GM18507 (cell line): Measurements from ENCODE around the gene SPATS2.
"Not testable (repeated sequence)": the region's sequence is repeated elsewhere in the genome, so short reads cannot be mapped to it uniquely, and the experiment has no call there.

Experiments
- DNase-seq: peaks from one replicate; pipeline ENCODE4 v3.0.0; 2011; ENCODE audit warnings: low read depth; ENCODE audit not compliant: insufficient read length; ENCODE audit errors: extremely low spot score
- FAIRE-seq: peaks from 2 replicates; lab custom pipeline; 2011; peaks lifted over from hg19 to GRCh38; lab: Jason Lieb, UNC

The SPATS2 gene

GRCh38 chr12:49388682-49389386 lies 21.6 kb downstream of the SPATS2 start:
- FAIRE-seq = no peak
- DNase-seq = no peak

GRCh38 chr12:49389387-49389703 lies 22.1 kb downstream of the SPATS2 start:
- FAIRE-seq (no peak), DNase-seq (no peak)

- no peak for FAIRE-seq
Measured at GRCh38 chr12:49397000-49397399, 29.7 kb downstream of the SPATS2 start.

GRCh38 chr12:49400304-49400703 lies 33.0 kb downstream of the SPATS2 start:
- no peak for FAIRE-seq

More at GRCh38 chr12:49397000-49397399, 29.7 kb downstream of the SPATS2 start:
- no peak for DNase-seq

DNA sequence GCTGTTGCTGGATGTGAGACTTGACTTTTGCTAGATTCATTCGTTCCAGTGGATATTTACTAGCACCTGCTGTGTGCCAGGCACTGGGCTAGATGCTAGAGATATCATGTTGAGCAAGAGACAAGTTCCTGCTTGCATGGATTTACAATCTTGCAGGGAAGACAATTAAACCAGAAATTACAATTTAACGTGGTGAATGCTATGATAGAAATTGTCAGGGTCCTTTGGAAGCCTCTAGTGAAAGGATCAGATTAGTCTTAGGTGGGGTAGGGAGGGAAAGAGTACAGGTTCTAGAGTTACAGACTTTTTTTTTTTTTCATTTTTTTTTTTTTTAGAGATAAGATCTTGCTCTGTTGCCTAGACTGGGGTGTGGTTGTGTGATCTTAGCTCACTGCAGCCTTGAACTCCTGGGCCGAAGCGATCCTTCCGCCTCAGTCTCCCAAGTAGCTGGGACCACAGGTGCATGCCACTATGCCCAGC lies 36.7 kb downstream of the SPATS2 start:
- DNase-seq (no peak), FAIRE-seq (no peak)

More at GRCh38 chr12:49400304-49400703, 33.0 kb downstream of the SPATS2 start:
- no peak for DNase-seq

DNA sequence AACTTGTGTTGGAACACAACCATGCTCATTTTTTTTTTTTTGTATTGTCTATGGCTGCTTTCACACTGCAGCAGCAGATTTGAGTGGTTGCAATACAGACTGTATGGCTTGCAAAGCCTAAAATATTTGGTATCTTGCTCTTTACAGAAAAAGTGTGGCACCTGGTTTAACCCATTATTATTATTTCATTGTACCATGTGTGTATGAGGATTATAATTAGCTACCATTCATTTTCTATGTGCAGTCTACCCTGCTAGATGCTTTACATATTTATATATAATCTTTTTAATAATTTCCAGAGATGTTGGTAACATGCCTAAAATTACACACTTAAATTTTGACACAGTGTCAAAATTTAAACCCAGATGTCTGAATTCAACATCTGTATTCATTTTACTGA lies 37.7 kb downstream of the SPATS2 start:
- DNase-seq (no peak), FAIRE-seq (no peak)

DNA sequence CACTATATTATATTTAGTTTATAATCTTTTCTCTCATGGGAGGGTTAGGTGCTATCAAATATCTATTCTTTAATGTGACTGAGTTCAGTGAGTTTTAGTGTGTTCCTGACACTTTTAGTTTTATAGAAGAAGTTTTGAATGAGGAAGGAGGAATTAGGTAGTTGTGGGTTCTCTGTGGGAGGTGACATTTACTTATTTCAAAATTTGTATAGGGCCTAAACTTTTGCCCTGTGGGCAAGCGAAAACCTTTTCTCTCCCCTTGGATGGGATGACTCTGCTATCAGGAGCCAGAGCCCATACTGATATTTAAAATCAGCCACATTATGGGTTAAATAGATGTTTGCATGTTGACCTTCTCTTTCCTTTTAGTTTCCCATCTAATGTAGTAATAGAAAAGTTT lies 43.6 kb downstream of the SPATS2 start:
- no peak for DNase-seq
- no peak for FAIRE-seq

DNA sequence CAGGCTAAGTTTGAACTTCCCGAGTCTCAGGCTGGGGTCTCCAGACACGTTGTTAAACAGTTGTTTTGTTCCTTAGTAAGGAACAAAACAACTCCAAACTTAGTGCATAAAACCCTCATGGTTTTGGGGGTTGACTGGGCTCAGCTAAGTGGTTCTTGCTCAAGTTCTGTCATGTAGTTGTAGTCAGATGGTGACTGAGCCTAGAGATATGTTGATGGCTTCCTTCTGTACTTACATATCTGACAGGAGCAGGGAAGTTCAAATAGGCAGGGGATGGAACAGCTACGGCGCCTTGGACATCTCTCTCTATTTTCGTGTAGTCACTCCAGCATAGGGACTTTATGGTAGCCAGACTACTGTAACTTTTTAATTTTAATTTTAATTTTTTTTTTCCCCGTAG lies 45.7 kb downstream of the SPATS2 start:
- FAIRE-seq = no peak
- DNase-seq = no peak

DNA sequence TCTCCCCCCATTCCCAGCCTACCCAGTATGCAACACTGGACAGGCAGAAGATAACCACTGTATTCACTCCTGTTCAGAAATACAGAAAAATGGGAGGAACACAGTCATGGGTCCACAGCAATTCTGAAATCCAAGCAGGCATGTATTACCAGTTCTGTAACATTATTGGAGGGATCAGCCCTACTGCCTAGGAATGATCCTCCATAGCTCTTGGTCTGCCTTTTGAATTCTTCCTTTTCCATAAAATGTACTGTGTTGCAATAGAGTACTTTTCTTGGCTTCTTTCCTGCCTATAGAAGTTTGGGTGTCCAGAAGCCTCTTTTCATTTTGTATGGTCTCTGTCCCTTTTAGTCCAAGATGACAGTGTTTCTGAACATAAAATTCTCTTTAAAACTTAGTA lies 46.5 kb downstream of the SPATS2 start:
- FAIRE-seq (no peak), DNase-seq (no peak)

DNA sequence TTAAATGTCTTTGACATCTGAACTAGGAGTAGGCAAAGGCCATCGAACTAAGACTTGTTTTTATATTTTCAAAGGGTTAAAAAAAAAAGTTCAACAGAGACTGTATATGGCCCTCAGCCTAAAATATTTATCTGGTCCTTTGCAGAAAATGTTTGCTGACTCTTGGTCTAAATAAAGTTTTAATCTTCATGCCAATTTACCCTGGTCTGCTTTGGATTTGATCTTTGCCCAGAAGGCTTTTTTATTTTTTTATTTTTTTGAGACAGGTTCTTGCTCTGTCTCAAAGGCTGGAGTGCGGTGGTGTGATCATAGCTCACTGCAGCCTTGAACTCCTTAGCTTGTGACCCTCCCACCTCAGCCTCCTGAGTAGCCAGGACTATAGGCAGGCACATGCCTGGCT lies 47.1 kb downstream of the SPATS2 start:
- FAIRE-seq = no peak
- DNase-seq = no peak

- no peak for FAIRE-seq
- DNase-seq = no peak
Measured at GRCh38 chr12:49415521-49415970, 48.3 kb downstream of the SPATS2 start.

GRCh38 chr12:49416892-49417291 lies 49.6 kb downstream of the SPATS2 start:
- FAIRE-seq (no peak), DNase-seq (no peak)

DNA sequence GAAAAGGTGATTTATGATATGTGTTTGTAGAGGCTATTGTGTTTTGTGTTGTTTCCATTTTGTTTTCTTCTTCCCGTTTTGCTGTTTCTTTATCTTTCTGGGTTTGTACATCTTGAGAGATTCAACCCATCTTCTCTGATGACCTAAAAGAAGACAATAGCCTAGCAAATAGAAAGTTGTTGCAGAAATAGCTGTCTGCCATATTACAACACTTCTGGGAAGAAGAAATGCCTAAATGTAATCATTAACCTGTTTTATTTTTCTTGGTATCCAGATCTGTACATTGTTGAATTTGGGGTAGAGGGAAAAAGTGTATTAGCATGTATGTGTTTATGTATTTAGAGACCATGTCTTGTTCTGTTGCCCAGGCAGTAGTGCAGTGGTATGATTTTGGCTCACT lies 50.3 kb downstream of the SPATS2 start:
- DNase-seq (no peak), FAIRE-seq (no peak)

- FAIRE-seq = no peak
- DNase-seq = no peak
Measured at GRCh38 chr12:49420556-49420955, 53.3 kb downstream of the SPATS2 start.

DNA sequence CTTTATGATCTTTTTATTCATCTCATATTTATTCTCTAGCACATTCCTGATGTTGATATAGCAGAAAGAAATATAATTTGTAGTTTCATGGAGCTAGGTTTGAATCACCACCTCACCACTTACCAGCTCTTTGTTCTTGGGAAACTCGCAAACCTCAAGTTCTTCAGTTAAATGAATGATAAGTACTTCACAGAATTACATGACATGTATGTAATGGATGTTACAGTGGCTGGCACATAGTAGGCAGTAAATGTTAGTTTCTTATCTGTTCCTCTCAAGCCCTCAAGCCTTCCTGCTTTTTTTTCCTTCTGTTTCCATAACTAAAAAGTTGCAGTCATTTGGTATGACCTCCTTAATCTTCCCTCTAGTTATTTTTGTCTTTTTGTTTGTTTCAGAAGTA lies 54.9 kb downstream of the SPATS2 start:
- FAIRE-seq (no peak), DNase-seq (no peak)

DNA sequence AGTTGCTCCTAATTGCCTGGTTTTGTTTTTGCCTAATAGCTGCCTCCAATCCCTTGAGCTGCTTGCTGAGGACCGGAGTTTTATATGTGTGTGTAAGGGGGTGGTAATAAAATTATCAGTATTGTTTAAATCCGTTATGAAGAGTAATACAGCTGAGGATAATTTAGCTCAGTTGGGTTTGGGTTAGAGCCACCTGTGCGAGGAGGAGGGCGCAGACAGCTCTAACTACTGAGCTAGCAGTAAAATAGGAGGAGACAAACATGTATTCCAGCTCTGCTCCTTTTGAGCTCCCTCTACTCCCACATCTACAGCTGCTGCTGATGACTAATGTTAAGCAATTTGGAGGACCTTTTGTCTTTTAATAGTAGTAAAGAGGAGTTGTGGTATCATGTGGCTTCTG lies 61.5 kb downstream of the SPATS2 start:
- FAIRE-seq (peak; percentile 78), DNase-seq (no peak)

DNA sequence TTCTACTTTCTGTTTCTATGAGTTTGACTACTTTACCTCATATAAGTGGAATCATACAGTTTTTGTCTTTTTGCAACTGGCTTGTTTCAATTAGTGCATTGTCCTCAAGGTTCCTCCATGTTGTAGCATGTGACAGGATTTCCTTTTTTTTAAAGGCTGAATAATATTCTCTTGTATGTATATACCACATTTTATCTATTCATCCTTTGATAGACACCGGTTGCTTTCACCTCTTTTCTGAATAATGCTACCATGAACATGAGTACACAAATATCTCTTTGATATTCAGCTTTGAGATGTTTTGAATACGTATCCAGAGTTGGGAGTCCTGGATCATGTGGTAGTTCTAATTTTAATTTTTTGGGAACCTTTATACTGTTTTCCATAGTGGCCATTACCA lies 65.4 kb downstream of the SPATS2 start:
- DNase-seq = no peak
- FAIRE-seq = no peak

- FAIRE-seq, DNase-seq: not testable (repeated sequence)
Measured at GRCh38 chr12:49436799-49437198, 69.5 kb downstream of the SPATS2 start.

DNA sequence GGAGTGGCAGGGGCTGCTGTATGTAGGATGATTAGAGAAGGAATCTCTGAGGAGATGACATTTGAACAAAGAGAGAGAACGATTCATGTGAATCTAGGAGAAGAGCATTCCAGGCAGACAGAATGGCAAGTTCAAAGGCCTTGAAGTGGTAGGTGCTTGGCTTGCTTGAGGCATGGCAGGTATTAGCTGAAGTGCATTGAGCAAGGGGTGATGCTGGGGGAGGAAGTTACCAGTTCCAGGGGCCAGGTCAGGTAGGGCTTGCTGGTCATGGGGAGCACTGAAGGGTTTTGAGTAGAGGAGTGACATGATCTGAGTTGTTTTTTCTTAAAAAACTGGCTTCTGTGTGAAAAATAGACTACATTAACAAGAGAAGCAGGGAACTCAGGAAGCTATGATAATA lies 71.8 kb downstream of the SPATS2 start:
- FAIRE-seq (no peak), DNase-seq (no peak)

GRCh38 chr12:49440035-49440434 lies 72.8 kb downstream of the SPATS2 start:
- no peak for DNase-seq
- FAIRE-seq = no peak

- no peak for FAIRE-seq
Measured at GRCh38 chr12:49442915-49443314, 75.7 kb downstream of the SPATS2 start.

GRCh38 chr12:49446571-49446970 lies 79.3 kb downstream of the SPATS2 start:
- DNase-seq (no peak), FAIRE-seq (no peak)

More at GRCh38 chr12:49442915-49443314, 75.7 kb downstream of the SPATS2 start:
- no peak for DNase-seq
